ENCODE measurements around the gene FGFR2. TPM values are rescaled to one million over a fixed set of nuclear protein-coding genes. Genes with fewer than 3 reads are reported as not detected.

FGFR2 gene
- 8.0 and 10.3 TPM in 2 replicates for total RNA-seq
- long read RNA-seq, full-length matches to known transcripts: 1 of 3 reads
- long read RNA-seq, partial matches to known transcripts: 2 of 3 reads
- long read RNA-seq, other reads (novel, unspliced or antisense): 0 of 3 reads

- H3K36me3 Mint-ChIP-seq (ENCODE audit: unreplicated experiment): no peaks in the 10 kb centered on the region
- DNase-seq (ENCODE audit: extremely low spot score, unreplicated experiment): peak; percentile 91
- TF ChIP-seq CTCF (IDR thresholded peaks at IDR 0.05): no peak
- peak within 1 kb of the TSS; percentile 63 for H3K27ac Mint-ChIP-seq (ENCODE audit: unreplicated experiment)
- peak within 1 kb of the TSS; percentile 69 for H3K4me3 Mint-ChIP-seq (ENCODE audit: unreplicated experiment)
- H3K9me3 Mint-ChIP-seq (ENCODE audit: unreplicated experiment): no peaks in the 10 kb centered on the region
- H3K27me3 Mint-ChIP-seq (ENCODE audit: unreplicated experiment): peaks cover 35% of the 10 kb centered on the region
- peaks cover 13% of the 10 kb centered on the region for H3K4me1 Mint-ChIP-seq (ENCODE audit: unreplicated experiment)
Measured at GRCh38 chr10:121598263-121599249, at the start of gene FGFR2. TSS of gene FGFR2 (minus strand) at chr10:121598444. CDS start at chr10:121593817, 4,627 bp downstream.

GRCh38 chr10:121647401-121647800, 49.2 kb upstream of the FGFR2 start:
- peaks cover 10% of the 10 kb centered on the region for H3K27me3 Mint-ChIP-seq (ENCODE audit: unreplicated experiment)
- peaks cover under 1% of the 10 kb centered on the region for H3K9me3 Mint-ChIP-seq (ENCODE audit: unreplicated experiment)
- no peak overlapping the region for H3K4me3 Mint-ChIP-seq (ENCODE audit: unreplicated experiment)
- no peaks in the 10 kb centered on the region for H3K36me3 Mint-ChIP-seq (ENCODE audit: unreplicated experiment)
- H3K4me1 Mint-ChIP-seq (ENCODE audit: unreplicated experiment): no peaks in the 10 kb centered on the region
- no peak for TF ChIP-seq CTCF (IDR thresholded peaks at IDR 0.05)
- no peak overlapping the region for H3K27ac Mint-ChIP-seq (ENCODE audit: unreplicated experiment)
- DNase-seq (ENCODE audit: extremely low spot score, unreplicated experiment): no peak

DNA sequence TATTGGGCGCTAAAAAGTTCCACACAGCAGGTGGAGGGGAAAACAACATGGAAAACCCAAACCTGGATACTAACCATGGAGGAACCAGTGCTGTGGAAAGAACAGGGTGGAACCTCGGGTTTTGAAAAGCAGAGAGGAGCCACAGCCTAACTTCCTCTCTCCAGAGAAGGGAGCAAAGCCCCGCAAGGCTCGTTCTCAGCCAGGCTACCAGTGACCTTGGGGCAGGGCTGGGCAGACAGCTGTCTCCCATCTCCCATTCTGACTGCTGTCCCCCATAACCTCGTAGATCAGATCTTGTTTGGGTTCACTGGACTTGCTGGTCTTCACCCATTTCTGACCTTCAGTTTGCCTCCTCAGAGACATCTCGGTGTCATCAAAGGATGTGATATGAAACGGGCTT, 47.5 kb upstream of the FGFR2 start:
- Mint-ChIP-seq H3K27me3 (ENCODE audit: unreplicated experiment) (peaks cover 8% of the 10 kb centered on the region), H3K36me3 (ENCODE audit: unreplicated experiment) (no peaks in the 10 kb centered on the region), H3K9me3 (ENCODE audit: unreplicated experiment) (peaks cover 10% of the 10 kb centered on the region), H3K27ac (ENCODE audit: unreplicated experiment) (no peak overlapping the region), H3K4me3 (ENCODE audit: unreplicated experiment) (no peak overlapping the region), H3K4me1 (ENCODE audit: unreplicated experiment) (no peaks in the 10 kb centered on the region)
- DNase-seq (ENCODE audit: extremely low spot score, unreplicated experiment): no peak
- TF ChIP-seq CTCF (IDR thresholded peaks at IDR 0.05): no peak

DNA sequence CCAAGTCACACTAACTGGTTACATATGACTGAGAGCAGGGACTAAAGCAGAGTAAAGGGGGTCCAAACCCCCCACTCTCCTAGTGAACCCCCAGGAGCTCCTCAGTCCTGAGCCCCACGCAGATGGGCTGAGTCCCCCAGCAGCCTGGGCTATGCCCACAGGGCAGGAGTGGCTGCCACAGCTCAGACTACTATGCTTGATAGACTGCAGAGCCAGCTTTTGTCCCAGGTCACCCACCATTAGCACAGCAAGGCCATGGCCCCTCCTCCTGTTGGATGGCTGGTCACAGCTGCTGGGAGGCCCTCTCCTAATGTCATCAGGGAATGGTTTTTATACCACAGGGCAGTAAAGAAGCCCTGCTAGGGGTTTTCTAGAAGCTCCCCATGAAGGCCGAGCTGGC, 46.3 kb upstream of the FGFR2 start:
- Mint-ChIP-seq H3K36me3 (ENCODE audit: unreplicated experiment) (no peaks in the 10 kb centered on the region), H3K27me3 (ENCODE audit: unreplicated experiment) (peaks cover 6% of the 10 kb centered on the region), H3K9me3 (ENCODE audit: unreplicated experiment) (peaks cover 11% of the 10 kb centered on the region), H3K27ac (ENCODE audit: unreplicated experiment) (no peak overlapping the region), H3K4me1 (ENCODE audit: unreplicated experiment) (no peaks in the 10 kb centered on the region), H3K4me3 (ENCODE audit: unreplicated experiment) (no peak overlapping the region)
- no peak for TF ChIP-seq CTCF (IDR thresholded peaks at IDR 0.05)
- DNase-seq (ENCODE audit: extremely low spot score, unreplicated experiment): no peak

DNA sequence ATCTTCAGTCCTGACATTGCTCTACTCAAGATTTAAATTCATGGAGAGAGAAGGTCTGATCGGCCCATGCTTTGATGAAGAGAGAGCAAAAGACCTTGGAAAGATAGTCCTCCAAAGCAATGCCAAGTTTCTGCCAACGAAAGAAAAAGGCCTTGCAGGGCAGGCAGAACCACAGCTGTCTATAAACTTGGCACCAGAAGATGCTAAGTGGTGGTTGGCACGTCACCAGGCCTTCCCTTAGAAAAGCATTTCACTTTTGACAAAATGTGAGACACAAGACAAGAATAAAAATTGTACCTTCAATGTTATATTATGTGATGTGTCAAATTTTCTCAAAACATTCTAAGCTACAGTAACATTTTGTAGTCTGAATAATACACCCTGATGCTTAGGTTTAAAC, 42.0 kb upstream of the FGFR2 start:
- Mint-ChIP-seq H3K4me1 (ENCODE audit: unreplicated experiment) (no peaks in the 10 kb centered on the region), H3K36me3 (ENCODE audit: unreplicated experiment) (no peaks in the 10 kb centered on the region), H3K4me3 (ENCODE audit: unreplicated experiment) (no peak overlapping the region), H3K27ac (ENCODE audit: unreplicated experiment) (no peak overlapping the region), H3K9me3 (ENCODE audit: unreplicated experiment) (peaks cover 28% of the 10 kb centered on the region), H3K27me3 (ENCODE audit: unreplicated experiment) (no peaks in the 10 kb centered on the region)
- no peak for DNase-seq (ENCODE audit: extremely low spot score, unreplicated experiment)
- TF ChIP-seq CTCF (IDR thresholded peaks at IDR 0.05): no peak

All from osteocyte (in vitro differentiated cells).